HL-60 (cell line): ENCODE results near the gene ATP5F1A.

Experiments
- SPI1 ChIP-seq: IDR thresholded peaks from 2 replicates; pipeline ENCODE4 v1.6.1; 2012; ENCODE audit warnings: low read depth, mild to moderate bottlenecking, borderline replicate concordance
- TF ChIP-seq, protein P1 (sequence below): IDR thresholded peaks from one replicate; pipeline ENCODE4 v1.5.1; 2011; ENCODE audit warnings: low read length, control low read depth, inconsistent platforms; ENCODE audit not compliant: insufficient read depth

DNA sequence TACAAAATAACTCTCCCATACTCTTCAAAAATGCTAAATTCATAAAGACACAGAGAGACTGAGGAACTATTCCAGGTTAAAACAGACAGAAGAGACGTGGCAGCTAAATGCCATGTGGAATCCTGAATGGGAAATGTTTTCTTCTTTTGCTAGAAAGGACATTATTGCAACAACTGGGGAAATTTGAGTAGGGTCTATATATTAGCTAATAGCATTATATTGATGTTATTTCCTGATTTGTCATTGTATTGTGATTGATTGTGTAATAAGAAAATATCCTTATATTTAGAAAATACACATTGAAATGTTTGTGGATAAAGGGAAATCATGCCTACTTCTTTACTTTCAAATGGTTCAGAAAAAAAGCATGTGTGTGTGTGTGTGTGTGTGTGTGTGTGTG lies 49.5 kb downstream of the ATP5F1A start:
- TF ChIP-seq, protein P1, sequence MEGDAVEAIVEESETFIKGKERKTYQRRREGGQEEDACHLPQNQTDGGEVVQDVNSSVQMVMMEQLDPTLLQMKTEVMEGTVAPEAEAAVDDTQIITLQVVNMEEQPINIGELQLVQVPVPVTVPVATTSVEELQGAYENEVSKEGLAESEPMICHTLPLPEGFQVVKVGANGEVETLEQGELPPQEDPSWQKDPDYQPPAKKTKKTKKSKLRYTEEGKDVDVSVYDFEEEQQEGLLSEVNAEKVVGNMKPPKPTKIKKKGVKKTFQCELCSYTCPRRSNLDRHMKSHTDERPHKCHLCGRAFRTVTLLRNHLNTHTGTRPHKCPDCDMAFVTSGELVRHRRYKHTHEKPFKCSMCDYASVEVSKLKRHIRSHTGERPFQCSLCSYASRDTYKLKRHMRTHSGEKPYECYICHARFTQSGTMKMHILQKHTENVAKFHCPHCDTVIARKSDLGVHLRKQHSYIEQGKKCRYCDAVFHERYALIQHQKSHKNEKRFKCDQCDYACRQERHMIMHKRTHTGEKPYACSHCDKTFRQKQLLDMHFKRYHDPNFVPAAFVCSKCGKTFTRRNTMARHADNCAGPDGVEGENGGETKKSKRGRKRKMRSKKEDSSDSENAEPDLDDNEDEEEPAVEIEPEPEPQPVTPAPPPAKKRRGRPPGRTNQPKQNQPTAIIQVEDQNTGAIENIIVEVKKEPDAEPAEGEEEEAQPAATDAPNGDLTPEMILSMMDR = no peak
- no peak for TF ChIP-seq SPI1
